ENCODE results near the gene ERBIN. TPM values are rescaled to one million over a fixed set of nuclear protein-coding genes. Genes with fewer than 3 reads are reported as not detected.

Gene ERBIN
- total RNA-seq, 1 donor from 2014 or later = 88.5 TPM

- Mint-ChIP-seq H3K4me1 (peaks cover 14% of the 10 kb centered on the region), H3K4me3 (no peak overlapping the region), H3K27ac (no peak overlapping the region), H3K36me3 (ENCODE audit: low read depth) (no peaks in the 10 kb centered on the region), H3K9me3 (no peaks in the 10 kb centered on the region), H3K27me3 (no peaks in the 10 kb centered on the region)
- TF ChIP-seq CTCF (IDR thresholded peaks at IDR 0.05) = no peak
- no peak for DNase-seq
- POLR2A ChIA-PET = interaction anchor here (0.7 kb wide), 1 partner anchor 11 kb away, joined by 4 read pairs; the partner anchor contains the start of gene ERBIN
- no peak for ATAC-seq (ENCODE audit: low read depth)
- intact Hi-C loops (cut with micrococcal nuclease) = no loop called here
- CTCF ChIA-PET = no interaction called here
These were observed 10.3 kb upstream of the ERBIN start for GRCh38 chr5:65916066-65916465.

GRCh38 chr5:65916636-65917035 is 9.7 kb upstream of the ERBIN start:
- DNase-seq (no peak), ATAC-seq (ENCODE audit: low read depth) (no peak)
- CTCF ChIA-PET = no interaction called here
- no peak overlapping the region for H3K4me3 Mint-ChIP-seq
- POLR2A ChIA-PET = interaction anchor here (0.7 kb wide), 1 partner anchor 10 kb away, joined by 4 read pairs; the partner anchor contains the start of gene ERBIN
- TF ChIP-seq CTCF (IDR thresholded peaks at IDR 0.05) = no peak
- H3K36me3 Mint-ChIP-seq (ENCODE audit: low read depth) = no peaks in the 10 kb centered on the region
- H3K27me3 Mint-ChIP-seq = no peaks in the 10 kb centered on the region
- intact Hi-C loops (cut with micrococcal nuclease) = no loop called here
- H3K4me1 Mint-ChIP-seq = peaks cover 14% of the 10 kb centered on the region
- no peaks in the 10 kb centered on the region for H3K9me3 Mint-ChIP-seq
- no peak overlapping the region for H3K27ac Mint-ChIP-seq

- Mint-ChIP-seq H3K4me3 (no peak overlapping the region), H3K9me3 (no peaks in the 10 kb centered on the region), H3K36me3 (ENCODE audit: low read depth) (no peaks in the 10 kb centered on the region), H3K27me3 (no peaks in the 10 kb centered on the region), H3K4me1 (peaks cover 21% of the 10 kb centered on the region), H3K27ac (no peak overlapping the region)
- no peak for ATAC-seq (ENCODE audit: low read depth)
- ChIA-PET POLR2A (no interaction called here), CTCF (no interaction called here)
- intact Hi-C loops (cut with micrococcal nuclease) = loop anchor here (10.0 kb wide), 1 partner anchor 1285 kb away; no protein-coding TSS in a partner anchor
- no peak for TF ChIP-seq CTCF (IDR thresholded peaks at IDR 0.05)
- DNase-seq = no peak
These were observed 6.6 kb upstream of the ERBIN start for GRCh38 chr5:65919773-65920172.

- Mint-ChIP-seq H3K27me3 (no peaks in the 10 kb centered on the region), H3K27ac (no peak overlapping the region), H3K36me3 (ENCODE audit: low read depth) (peaks cover 17% of the 10 kb centered on the region), H3K9me3 (no peaks in the 10 kb centered on the region), H3K4me3 (no peak overlapping the region), H3K4me1 (peaks cover 22% of the 10 kb centered on the region)
- ATAC-seq (ENCODE audit: low read depth) = no peak
- intact Hi-C loops (cut with micrococcal nuclease) = loop anchor here (10.0 kb wide), 1 partner anchor 1281 kb away; no protein-coding TSS in a partner anchor
- ChIA-PET POLR2A (interaction anchor here (1.0 to 4.1 kb wide), 2 partner anchors 201 to 299 kb away, joined by 4 to 29 read pairs; partner anchors contain the start of genes NLN, SGTB and TRIM23), CTCF (no interaction called here)
- no peak for TF ChIP-seq CTCF (IDR thresholded peaks at IDR 0.05)
- no peak for DNase-seq
These were observed 3.0 kb upstream of the ERBIN start for GRCh38 chr5:65923339-65923738.

GRCh38 chr5:65924366-65925043 is 1.9 kb upstream of the ERBIN start:
- Mint-ChIP-seq H3K27ac (peak overlapping the region; percentile 88), H3K9me3 (no peaks in the 10 kb centered on the region), H3K4me3 (peak overlapping the region; percentile 83), H3K36me3 (ENCODE audit: low read depth) (peaks cover 17% of the 10 kb centered on the region), H3K27me3 (no peaks in the 10 kb centered on the region), H3K4me1 (peaks cover 30% of the 10 kb centered on the region)
- no peak for DNase-seq
- ATAC-seq (ENCODE audit: low read depth) = peak; percentile 1
- POLR2A ChIA-PET = interaction anchor here (0.6 to 4.1 kb wide), 8 partner anchors 10 to 301 kb away, joined by 3 to 29 read pairs (median 6); partner anchors contain the start of genes NLN, SGTB, SREK1 and TRIM23
- CTCF ChIA-PET = no interaction called here
- intact Hi-C loops (cut with micrococcal nuclease) = loop anchor here (1.0 to 10.0 kb wide), 10 partner anchors 86 to 1280 kb away; partner anchors contain the start of genes ADAMTS6, CENPK, NLN and PPWD1
- no peak for TF ChIP-seq CTCF (IDR thresholded peaks at IDR 0.05)

All from activated B cell treated with CpG ODN at 0.5 μM for 24 hours (primary cell).